ENCODE results near the gene GLUL.

DNA sequence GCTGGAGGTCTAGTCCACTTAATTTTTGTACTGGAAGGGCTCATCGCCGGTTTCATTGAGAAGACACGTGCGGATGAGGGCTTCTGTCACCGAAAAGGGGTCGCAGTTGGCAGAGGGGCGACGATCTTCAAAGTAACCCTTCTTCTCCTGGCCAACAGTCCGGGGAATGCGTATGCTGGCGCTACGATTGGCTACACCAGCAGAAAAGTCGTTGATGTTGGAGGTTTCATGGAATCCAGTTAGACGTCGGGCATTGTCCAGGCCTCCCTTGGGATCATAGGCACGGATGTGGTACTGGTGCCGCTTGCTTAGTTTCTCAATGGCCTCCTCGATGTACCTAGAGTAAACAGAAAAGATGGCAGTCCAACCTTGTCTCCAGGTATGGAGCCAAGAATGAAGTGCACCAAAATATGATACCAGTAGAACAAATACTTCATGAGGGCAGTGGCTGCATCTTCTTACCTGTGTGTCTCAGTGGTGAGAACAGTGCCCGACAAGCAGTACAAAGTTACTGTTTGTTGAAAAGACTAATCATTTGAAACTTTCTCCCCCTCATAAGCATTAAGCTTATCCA lies 7.1 kb downstream of the GLUL start:
- TF ChIP-seq CTCF (conservative IDR thresholded peaks at IDR 0.05; ENCODE audit: low read depth, low read length) (no peak), EZH2phosphoT487 (IDR thresholded peaks at IDR 0.05; ENCODE audit: borderline replicate concordance, low read length) (no peak)
